ENCODE data around the gene CNOT11. TPM values are rescaled to one million over a fixed set of nuclear protein-coding genes. Genes with fewer than 3 reads are reported as not detected.

Gene CNOT11
- total RNA-seq (10 to 100 TPM; 43.7 to 45.7 TPM), polyA plus RNA-seq (ENCODE audit: insufficient read depth, low read depth, low replicate concordance) (81.1 TPM)
- long read RNA-seq, donor 1, transcript CNOT11-201 (7 exons, 2,599 nt), result major isoform, 11 of 17 reads
- long read RNA-seq, donor 1, partial matches to known transcripts, result 6 of 17 reads
- long read RNA-seq, donor 1, other reads (novel, unspliced or antisense), result 0 of 17 reads
- long read RNA-seq, donor 2, transcript CNOT11-201 (7 exons, 2,599 nt), result major isoform, 11 of 25 reads
- long read RNA-seq, donor 2, partial matches to known transcripts, result 13 of 25 reads
- long read RNA-seq, donor 2, other reads (novel, unspliced or antisense), result 0 of 25 reads

- Histone ChIP-seq H3K27me3 (no peaks in the 10 kb centered on the region), H3K9me3 (no peaks in the 10 kb centered on the region), H3K4me1 (peaks cover 9% of the 10 kb centered on the region), H3K4me3 (peak within 1 kb of the TSS; percentile 96 to 97), H3K36me3 (ENCODE audit: low read depth, missing control alignments) (no peaks in the 10 kb centered on the region), H3K27ac (peak within 1 kb of the TSS; percentile 89 to 90)
- intact Hi-C loops (cut with DNase I; ENCODE audit: low total_unique reads), result no loop called here
- TF ChIP-seq, protein P1, sequence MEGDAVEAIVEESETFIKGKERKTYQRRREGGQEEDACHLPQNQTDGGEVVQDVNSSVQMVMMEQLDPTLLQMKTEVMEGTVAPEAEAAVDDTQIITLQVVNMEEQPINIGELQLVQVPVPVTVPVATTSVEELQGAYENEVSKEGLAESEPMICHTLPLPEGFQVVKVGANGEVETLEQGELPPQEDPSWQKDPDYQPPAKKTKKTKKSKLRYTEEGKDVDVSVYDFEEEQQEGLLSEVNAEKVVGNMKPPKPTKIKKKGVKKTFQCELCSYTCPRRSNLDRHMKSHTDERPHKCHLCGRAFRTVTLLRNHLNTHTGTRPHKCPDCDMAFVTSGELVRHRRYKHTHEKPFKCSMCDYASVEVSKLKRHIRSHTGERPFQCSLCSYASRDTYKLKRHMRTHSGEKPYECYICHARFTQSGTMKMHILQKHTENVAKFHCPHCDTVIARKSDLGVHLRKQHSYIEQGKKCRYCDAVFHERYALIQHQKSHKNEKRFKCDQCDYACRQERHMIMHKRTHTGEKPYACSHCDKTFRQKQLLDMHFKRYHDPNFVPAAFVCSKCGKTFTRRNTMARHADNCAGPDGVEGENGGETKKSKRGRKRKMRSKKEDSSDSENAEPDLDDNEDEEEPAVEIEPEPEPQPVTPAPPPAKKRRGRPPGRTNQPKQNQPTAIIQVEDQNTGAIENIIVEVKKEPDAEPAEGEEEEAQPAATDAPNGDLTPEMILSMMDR (IDR thresholded peaks at IDR 0.05), result peak in 1 of 3 experiments; percentile 2
- TF ChIP-seq POLR2A (IDR thresholded peaks at IDR 0.05), result no peak
- 1 to 2% methylated on average over 13 to 50 of the region's 63 CpGs for WGBS, 2 donors
- DNase-seq, result peak; percentile 99
Measured at GRCh38 chr2:101252408-101253012, at the start of gene CNOT11. Gene CNOT11, plus strand, starts transcription at chr2:101252886. Its CDS starts 79 bp downstream, at chr2:101252965.

GRCh38 chr2:101204400-101205115, 48.1 kb upstream of the CNOT11 start:
- TF ChIP-seq, protein P1 (IDR thresholded peaks at IDR 0.05), result peak in 1 of 3 experiments; percentile 8
- no peak for TF ChIP-seq POLR2A (IDR thresholded peaks at IDR 0.05)
- no peaks in the 10 kb centered on the region for H3K4me1 ChIP-seq
- WGBS, 2 donors, result 87 to 93% methylated on average over 4 of the region's 4 CpGs
- H3K27me3 ChIP-seq, result no peaks in the 10 kb centered on the region
- no peaks in the 10 kb centered on the region for H3K36me3 ChIP-seq (ENCODE audit: low read depth, missing control alignments)
- H3K4me3 ChIP-seq, result no peak overlapping the region
- intact Hi-C loops (cut with DNase I; ENCODE audit: low total_unique reads), result no loop called here
- H3K27ac ChIP-seq, result no peak overlapping the region
- DNase-seq, result no peak
- H3K9me3 ChIP-seq, result no peaks in the 10 kb centered on the region

GRCh38 chr2:101205521-101206479, 46.9 kb upstream of the CNOT11 start:
- intact Hi-C loops (cut with DNase I; ENCODE audit: low total_unique reads), result no loop called here
- Histone ChIP-seq H3K4me3 (no peak overlapping the region), H3K36me3 (ENCODE audit: low read depth, missing control alignments) (no peaks in the 10 kb centered on the region), H3K4me1 (no peaks in the 10 kb centered on the region), H3K27ac (no peak overlapping the region), H3K27me3 (no peaks in the 10 kb centered on the region), H3K9me3 (no peaks in the 10 kb centered on the region)
- no peak for TF ChIP-seq POLR2A (IDR thresholded peaks at IDR 0.05)
- TF ChIP-seq, protein P1 (IDR thresholded peaks at IDR 0.05), result peak; percentile 22 to 46 (median 35)
- WGBS, 2 donors, result 47 to 49% methylated on average over 15 of the region's 15 CpGs
- DNase-seq, result peak; percentile 76

DNA sequence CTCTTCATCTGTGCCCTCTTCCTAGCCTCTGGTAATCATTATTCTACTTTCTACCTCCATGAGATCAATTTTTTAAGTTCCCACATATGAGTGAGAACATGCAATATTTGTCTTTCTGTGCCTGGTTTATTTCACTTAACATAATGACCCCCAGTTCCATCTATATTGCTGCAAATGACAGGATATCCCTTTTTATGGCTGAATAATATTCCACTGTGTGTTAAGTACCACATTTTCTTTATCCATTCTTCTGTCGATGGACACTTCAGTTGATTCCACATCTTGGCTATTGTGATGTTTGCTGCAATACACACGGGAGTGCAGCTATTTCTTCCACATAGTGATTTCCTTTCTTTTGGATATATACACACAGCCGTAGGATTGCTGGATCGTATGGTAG, 43.9 kb upstream of the CNOT11 start:
- no peak for DNase-seq
- Histone ChIP-seq H3K27me3 (no peaks in the 10 kb centered on the region), H3K4me1 (no peaks in the 10 kb centered on the region), H3K9me3 (no peaks in the 10 kb centered on the region), H3K36me3 (ENCODE audit: low read depth, missing control alignments) (no peaks in the 10 kb centered on the region), H3K27ac (no peak overlapping the region), H3K4me3 (no peak overlapping the region)
- 71 to 84% methylated on average over 4 of the region's 4 CpGs for WGBS, 2 donors
- intact Hi-C loops (cut with DNase I; ENCODE audit: low total_unique reads), result no loop called here
- TF ChIP-seq POLR2A (IDR thresholded peaks at IDR 0.05), result no peak

All from testis (tissue), 5 donors.